Right forelimb (tissue), 1 donor: ENCODE results near the gene ARID1B.

Source experiments
- DNase-seq: peaks from one replicate; pipeline ENCODE4 v3.0.0-alpha.2; 2018

The ARID1B gene

GRCh38 chr6:156857573-156857972, 80.4 kb downstream of the ARID1B start:
- DNase-seq: no peak

- DNase-seq: no peak
These were observed 82.5 kb downstream of the ARID1B start for GRCh38 chr6:156859686-156860085.

- no peak for DNase-seq
These were observed 85.5 kb downstream of the ARID1B start for GRCh38 chr6:156862711-156863110.

DNA sequence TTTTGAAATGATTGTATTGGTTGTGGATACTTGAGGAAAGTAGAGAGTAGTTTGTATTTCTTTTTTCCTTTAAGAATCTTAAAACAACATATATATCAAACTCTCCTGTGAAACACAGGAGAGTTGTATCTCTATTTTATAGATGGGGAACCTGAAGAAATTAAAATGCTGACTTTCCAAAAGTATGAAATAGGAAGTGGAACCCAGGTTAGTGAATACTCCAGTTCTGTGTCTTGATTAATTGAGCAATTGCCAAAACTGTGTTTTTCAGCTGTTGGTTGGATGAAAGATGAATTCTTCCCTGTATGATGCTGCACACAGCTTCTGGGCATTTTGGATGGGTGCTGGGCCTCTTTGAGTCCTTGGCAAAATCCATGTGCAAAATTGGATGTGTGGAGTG, 86.3 kb downstream of the ARID1B start:
- no peak for DNase-seq

DNA sequence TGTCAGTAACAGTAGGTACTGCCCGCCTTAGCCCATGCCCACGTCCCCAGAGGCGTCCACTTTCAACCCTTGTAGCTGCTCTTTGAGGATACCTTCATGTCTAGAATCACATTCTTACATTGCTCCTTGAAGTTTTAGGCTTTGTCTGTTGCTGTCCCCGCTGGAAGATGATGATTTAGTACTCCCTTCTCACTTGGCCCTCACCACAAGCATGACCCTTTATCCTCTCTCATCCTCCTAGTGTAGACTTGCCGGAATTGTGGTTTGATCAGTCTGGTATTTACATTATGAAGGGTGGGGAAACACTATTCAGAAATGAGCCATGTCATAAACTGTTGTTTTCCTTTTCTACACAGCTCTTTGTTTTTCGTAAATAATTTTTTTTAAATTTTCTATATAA, 87.4 kb downstream of the ARID1B start:
- DNase-seq: no peak

DNA sequence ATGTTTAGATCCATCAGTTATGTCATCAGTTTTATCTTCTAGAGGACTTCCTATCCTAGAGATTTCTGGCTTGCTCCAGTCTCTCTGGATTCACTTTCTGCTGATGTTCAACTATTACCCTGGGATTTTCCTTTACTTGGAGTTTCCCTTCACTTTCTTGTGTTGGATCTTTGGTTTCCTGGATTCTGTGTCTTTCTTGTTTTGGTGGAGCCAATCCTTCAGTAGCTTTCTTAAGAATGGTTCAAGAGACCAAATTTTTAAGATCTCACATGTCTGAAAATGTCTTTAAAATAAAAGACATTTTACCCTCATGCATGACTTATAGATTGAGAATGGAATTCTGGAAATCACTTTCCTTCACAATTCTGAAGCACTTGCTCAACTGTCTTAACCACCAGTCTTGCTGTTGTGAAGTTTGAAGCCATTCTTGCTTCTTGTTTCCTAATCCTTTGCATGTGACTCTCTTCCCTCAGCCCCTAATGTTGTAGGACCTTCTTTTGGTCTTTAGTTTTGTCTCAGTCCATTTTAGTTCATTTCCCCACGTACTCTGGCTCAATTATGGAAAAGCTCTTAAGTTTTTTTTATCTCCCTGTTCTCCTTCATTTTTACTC, 87.9 kb downstream of the ARID1B start:
- DNase-seq: no peak

GRCh38 chr6:156866220-156867015, 89.2 kb downstream of the ARID1B start:
- no peak for DNase-seq

DNA sequence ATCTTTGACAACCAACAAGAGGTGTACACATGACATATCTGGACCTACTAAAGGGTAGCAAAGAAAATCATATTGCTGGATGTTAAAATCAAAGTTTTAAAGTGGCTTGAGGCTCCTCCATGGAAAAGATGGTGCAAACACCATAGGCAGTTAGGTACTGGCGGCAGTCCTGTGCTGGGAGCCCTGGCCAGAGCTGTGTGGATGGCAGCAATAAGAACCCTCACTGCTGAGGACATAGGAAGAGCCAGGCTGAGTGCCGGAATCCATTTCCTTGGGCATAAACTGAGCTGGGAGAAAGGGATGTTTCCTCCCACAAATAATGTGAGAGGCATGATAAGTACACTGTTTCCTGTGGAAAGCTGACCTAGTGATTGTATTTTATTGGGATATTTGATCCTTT, 89.9 kb downstream of the ARID1B start:
- no peak for DNase-seq

DNA sequence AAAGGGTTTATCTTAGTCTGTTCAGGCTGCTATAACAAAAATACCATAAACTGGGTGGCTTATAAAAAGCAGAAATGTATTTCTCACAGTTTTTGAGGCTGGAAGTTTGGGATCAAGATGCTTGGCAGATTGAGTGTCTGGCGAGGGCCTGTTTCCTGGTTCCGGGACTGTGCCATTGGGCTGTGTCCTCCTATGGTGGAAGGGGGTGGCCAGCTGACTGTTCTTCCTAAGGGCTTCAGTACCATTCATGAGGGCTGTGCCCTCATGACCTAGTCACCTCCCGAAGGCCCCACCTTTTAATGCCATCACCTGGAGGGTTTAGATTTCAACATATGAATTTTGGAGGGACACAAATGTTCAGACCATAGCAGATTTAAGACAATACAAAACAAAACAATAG, 91.2 kb downstream of the ARID1B start:
- no peak for DNase-seq

- no peak for DNase-seq
These were observed 92.8 kb downstream of the ARID1B start for GRCh38 chr6:156869980-156870398.

DNA sequence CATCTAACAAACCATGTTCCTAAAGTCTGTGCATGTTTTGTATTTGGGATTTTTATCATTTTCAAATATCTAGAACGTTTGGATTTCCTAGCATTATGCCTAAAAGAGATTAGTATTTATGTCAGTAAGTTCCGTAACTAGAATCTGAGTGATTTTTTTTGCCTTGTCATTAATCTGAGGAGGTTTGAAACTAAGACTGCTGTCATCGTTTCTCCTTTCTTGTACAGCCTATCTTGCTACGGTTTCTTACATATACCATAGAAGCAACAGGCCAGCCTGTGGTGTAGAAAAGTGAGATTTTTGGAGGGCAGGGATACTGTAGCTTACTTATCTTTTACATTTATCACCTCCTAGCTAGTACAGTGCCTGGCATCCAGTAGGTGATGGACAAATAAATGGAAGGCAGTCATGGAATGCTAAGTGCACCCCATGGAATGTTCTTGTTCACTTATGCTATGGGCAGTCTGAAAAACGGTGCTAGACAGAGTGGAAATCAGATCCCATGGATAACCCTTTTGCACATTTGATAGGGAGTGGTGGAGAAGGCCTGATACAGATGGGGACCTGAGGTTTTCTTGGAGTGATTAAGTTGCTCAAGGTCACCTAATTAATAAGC, 93.9 kb downstream of the ARID1B start:
- DNase-seq: no peak

DNA sequence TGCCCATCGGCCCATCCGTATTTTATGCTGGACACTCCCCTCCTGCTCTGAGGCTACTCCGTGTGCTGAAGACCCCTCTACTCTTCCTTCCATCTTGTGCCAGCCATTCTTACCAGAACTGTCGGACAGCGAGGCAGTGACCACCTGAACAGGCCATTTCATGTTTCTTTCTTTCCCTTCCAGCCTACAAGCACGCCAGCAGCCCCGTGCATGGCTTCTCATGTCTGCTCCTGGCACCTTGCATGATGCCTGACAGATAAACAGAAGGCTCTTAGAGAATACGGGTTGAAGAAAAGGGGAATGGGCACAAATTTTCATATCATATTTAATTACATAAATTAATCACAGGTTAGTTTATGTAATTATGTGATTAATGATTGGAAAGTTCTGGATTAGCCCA, 95.7 kb downstream of the ARID1B start:
- no peak for DNase-seq

DNA sequence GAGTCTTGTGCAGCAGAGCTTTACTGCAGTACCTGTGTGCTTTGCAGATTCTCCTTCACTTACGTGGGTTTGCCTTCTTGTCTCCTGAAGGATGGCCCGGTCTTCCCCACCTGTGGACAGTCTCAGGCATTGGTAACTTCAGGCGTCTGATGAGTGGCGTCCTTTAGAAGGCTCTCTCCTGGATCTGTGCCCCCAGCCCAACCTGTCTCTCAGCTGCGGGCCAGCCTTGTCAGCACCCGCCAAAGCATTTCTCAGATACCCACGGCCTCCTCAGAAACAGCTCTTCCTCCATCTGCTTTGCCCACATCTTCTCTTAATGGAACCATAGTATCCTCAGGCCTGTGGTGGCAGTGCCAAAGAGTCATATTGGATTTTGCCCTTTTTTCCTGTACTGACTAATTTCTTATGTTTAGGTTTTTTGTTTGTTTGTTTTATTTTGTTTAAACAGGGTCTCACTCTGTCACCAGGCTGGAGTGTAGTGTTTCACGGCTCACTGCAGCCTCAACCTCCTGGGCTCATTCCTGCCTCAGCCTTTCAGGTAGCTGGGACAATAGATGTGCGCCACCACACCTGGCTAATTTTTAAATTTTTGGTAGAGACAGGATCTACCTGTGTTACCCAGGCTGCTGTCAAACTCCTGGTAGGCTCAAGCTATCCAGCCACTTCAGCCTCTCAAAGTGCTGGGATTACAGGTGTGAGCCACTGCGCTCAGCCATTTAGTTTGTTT, 96.6 kb downstream of the ARID1B start:
- no peak for DNase-seq

DNA sequence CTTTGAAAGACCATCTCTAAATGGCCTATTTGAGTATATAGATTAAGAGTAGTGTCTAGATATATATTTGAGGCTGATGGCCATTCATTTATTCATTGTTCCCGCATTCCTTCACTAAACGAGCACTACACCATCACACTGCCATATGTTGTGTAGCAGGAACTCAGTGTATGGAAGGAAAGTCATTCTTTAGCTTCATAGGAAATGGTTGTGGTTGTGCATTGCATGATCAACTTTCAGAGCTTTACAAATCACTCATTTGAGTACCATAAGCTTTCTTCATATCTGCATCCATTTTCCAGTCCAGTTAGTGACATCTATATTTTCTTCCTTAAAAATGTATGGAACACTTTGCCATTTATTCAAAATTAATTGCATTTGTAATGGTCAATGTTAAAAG, 97.9 kb downstream of the ARID1B start:
- DNase-seq: no peak

DNA sequence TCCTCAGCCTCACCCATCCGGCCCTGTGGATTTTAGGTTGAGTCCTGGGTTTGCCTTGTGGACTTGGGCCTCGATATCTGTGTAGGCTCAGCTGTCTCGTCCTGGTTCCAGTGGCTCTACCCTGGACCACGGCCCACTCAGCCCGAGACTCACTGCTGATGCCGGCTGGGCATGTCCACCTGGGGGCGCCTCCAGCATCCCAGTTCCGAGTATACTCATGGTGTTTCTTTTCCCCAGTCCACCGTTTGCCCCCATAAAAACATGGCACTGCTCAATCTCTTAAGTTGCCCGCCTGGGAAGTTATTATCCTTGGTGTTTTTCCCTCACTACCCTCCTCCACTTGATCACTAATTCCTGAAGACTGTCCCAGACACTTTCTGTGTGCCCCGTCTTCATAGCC, 99.1 kb downstream of the ARID1B start:
- no peak for DNase-seq

GRCh38 chr6:156877126-156877863, 100.1 kb downstream of the ARID1B start:
- no peak for DNase-seq

DNA sequence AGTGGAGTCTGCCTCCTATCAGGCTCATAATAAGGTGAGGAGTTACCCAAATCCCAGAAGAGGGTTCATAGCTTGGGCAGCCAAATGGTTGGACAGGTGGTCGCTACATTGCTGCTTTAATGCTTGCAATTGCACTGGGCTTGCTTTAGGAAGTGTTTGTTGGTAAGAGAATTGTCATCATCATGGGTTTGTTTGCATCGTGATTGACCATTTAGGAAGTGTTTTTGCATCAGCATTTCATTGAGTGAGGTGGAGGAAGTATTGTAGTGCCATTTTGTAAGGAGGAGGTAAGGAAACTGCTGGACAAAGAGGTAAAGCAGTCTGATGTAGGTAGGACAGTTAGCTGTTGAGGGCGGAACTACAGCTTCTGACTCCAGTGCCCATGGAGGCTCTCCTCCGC, 101.5 kb downstream of the ARID1B start:
- DNase-seq: no peak

- DNase-seq: no peak
These were observed 102.0 kb downstream of the ARID1B start for GRCh38 chr6:156879186-156879585.

DNA sequence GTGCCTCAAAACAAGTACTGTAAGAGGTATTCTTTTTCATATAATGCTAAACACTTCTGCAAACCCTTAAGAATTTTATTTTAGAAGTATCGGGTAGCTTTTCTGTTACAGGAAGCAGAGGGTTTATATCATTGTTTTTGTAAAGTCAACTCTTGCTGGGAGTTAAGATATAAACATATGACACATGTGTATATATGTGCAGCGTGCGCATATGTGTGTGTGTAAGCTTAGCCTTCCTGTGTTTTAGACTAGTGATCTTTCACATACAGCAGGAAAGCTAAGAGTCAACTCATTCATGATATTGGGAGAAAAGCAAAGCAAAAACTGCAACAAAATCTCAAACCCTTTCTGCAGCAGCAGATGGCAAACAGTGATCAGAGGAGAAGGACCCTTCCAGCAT, 102.4 kb downstream of the ARID1B start:
- DNase-seq: no peak

GRCh38 chr6:156880913-156881312, 103.7 kb downstream of the ARID1B start:
- no peak for DNase-seq

GRCh38 chr6:156881687-156882629, 104.8 kb downstream of the ARID1B start:
- DNase-seq: no peak
